NCI-H1436 (cell line): Measurements from ENCODE around the gene INCENP.
A peak's percentile ranks its signal among the peaks of the same experiment; 100 is the strongest.
"Not testable (repeated sequence)": the region's sequence is repeated elsewhere in the genome, so short reads cannot be mapped to it uniquely, and the experiment has no call there.

Source experiments
- DNase-seq: peaks from one replicate; lab custom pipeline; 2025; lab: John Stamatoyannopoulos, UW

INCENP gene

DNA sequence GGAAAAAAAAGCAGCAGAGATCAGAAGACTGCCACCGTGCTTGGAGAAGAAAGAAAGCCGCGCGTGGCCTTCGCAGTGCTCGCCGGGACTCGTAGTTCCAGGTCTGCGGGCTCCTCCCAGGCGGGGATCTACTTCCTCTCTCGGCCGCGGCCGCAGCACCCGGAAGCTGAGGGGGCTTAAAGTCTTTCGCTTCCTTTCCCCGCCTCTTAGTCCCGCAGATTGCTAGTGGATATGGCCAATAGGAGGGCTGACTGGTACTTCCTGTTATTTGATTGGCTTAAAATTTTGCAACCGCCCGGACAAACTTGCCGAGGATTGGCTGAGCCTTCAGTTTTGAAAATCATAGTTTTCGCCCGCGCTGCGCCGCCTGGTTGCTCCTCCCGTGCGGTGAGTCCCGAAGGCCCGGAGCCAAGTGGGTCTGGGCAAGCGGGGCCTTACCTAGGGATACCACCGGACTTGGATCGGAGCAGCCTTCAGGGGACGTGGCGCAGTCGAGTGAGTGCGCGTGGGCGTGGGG, at the start of gene INCENP:
TSS of gene INCENP (plus strand) at position 343 of the 517 bp plus-strand sequence. CDS start 4,151 bp downstream, outside the sequence.
- DNase-seq, result peak; percentile 97

DNA sequence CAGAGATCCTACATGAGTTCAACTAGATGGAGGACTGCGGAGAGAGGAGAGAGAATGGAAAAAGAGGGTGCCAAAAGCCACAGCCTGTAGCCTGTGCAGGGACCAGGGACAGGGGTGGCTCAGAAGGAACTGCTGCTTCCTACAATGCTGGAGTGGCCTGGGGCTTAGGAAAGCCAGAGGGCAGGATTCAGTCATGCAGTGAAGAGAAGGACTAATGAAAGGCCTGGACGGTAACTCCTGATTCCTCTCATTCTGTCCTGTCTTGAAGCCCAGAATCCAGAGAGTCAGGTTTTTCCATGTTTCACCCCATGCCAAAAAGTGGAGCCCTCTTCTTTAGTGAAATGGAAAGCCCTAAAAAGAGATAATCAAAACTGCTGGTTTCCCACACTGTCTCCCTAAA, 48.4 kb upstream of the INCENP start:
- no peak for DNase-seq

DNA sequence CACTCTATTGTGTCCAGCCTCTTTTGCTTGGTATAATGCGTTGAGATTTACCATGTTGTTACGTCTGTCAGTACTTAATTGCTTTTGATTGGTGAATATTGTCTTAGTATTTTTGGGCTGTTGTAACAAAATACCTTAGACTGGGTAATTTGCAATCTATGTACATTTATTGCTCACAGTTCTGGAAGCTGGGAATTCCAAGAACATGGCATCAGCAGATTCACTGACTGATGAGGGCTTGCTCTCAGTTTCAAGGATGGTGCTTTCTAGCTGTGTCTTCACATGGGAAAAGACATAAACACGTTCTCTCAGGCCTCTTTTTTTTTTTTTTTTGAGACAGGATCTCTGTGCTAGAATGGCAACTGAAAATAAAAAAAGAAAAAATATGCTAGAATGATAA, 46.7 kb upstream of the INCENP start:
- DNase-seq, result no peak

DNA sequence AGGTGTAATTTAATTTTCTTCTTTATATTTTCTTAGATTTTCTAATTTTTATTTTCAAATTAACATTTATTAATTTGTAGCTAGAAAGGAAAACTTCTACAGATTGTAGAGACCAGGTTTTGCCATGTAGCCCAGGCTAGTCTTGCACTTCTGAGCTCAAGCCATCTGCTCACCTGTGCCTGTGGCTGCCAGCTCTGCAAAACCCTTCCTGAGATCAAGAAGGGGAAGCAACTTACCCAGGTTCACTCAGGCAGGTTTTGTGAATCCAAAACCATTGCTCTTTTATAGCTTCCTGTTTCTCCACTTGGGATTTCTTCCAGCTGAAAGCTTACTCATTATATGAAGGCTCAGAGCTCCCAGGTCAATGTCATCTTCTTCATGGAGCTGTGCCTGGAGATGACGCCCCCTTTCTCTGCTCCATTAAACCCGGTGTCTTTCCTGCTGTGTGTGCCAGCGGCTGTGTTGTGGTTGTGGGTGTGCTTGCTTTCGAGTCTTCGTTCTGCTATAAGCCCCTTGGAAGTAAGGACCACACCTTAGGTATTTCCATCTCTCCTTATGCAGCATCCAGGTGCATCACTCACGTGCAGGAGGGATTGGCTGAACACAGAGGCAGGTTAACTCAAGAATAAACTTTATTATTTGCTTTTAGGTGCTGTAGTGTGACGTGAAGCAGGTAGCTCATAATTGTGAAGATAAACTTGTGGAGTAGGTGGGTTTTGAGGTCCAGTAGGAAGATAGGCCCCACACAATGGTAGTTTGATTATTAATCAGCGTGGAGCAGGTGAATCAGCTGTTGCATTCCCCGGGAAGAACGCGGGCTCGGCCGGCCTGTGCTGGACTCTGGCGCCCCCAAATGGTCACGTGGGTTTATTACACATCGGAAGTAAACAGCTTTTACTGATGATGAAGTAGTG, 42.2 kb upstream of the INCENP start:
- DNase-seq, result peak; percentile 60

DNA sequence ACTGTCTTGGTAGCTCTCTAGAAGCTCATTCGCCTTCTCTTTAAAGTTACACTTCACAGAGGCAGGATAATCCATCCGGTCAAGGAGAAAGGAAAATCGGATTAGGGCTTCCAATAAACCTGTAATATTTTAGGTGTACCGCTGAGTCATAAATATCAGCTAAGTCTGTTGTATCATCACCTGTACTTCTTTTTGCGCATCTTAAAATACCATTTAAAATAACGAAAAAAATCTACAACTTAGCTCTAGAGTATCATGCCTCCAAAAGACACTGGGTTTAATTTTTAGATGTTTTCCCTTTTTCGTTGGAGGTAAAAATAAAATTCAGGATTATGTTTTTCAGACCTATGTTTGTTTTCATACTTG, 41.5 kb upstream of the INCENP start:
- no peak for DNase-seq

DNA sequence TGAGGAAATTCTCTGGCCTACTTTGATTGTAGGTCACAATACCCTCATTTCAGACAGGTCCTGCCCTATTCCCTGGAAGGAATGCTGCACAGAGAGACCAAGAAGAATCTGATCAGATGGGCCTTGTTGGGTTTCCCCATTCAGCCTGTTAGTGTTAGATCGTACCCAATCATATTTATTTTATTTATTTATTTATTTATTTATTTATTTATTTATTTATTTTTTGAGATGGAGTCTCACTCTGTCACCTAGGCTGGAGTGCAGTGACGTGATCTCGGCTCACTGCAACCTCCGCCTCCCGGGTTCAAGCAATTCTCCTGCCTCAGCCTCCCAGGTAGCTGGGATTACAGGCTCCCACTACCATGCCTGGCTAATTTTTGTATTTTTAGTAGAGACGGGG, 39.0 kb upstream of the INCENP start:
- not testable (repeated sequence) for DNase-seq

DNA sequence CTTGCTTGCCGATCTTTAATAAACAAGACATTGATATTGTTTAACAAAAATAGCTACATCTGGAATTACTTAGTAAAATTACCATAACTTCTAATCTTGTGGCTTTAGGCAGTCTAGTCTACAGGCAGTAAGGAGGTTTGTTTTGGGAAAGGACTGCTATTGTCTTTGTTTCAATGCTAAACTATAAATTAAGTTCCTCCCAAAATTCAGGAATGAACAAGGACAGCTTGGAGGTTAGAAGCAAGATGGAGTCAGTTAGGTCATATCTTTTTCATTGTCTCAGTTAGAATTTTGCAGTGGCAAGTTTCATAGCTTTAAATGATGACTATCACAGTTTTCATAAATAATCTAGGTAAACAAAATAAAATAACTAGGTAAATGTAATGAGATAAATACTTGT, 36.1 kb upstream of the INCENP start:
- no peak for DNase-seq

DNA sequence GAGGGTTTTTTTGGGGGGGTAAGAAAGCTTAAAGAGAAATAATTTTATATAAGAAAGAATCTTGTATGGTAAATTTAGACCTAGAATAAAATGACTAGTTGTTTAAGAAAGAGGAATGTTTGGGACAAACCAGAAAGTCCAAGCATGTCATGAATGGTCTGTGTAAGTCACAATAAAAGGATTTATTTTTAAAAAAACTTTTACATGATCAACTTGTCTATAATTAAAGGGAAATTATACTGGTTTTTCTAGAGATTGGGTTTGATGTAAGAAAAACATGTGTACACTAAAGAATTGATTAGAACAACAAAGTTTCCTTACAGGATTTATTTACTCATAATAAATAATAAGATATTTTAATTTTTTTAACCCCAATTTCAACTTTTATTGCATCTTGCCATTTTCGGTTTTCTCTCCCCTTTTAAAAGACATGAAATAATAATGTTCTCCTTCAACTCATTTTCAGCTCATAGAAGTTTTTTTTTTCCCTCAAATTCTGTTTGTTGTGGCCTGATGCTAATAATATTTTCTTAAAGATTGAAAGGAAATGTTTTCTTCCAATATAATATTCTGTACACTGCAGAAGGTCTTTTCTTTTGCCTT, 35.4 kb upstream of the INCENP start:
- no peak for DNase-seq

DNA sequence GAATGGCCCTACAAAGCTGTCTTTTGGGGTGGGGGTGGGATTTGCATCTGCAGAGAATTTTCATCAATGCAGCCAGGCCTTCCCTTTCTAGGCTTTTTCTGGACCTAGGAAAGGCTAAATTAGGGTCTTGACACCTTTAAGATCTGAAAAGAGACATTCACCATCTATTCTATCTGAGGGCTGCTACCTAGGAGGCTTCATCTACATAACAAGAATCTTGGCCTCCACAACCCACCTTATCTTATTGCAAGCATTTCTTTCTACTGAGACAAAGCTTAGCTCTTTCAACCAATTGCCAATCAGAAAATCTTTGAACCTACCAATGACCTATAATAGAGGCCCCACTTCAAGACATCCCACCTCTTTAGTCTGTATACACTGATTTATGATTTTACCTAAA, 20.7 kb upstream of the INCENP start:
- no peak for DNase-seq

DNA sequence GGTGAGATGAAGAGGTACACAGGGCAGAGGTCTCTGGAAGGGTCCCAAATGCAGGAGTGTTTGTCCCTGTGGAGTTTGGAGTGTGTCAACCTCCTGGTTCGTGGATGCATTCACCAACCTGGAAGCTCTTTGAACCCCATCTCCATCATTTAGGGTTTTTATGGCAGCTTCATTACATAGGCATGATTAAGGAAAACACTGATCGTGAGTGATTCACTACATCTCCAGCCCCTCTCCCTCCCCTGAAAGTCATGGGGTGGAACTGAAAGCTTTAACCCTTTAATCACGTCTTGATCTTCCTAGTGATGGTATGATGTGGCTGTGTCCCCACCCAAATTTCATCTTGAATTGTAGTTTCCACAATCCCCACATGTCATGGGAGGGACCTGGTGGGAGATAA, 19.8 kb upstream of the INCENP start:
- no peak for DNase-seq

DNA sequence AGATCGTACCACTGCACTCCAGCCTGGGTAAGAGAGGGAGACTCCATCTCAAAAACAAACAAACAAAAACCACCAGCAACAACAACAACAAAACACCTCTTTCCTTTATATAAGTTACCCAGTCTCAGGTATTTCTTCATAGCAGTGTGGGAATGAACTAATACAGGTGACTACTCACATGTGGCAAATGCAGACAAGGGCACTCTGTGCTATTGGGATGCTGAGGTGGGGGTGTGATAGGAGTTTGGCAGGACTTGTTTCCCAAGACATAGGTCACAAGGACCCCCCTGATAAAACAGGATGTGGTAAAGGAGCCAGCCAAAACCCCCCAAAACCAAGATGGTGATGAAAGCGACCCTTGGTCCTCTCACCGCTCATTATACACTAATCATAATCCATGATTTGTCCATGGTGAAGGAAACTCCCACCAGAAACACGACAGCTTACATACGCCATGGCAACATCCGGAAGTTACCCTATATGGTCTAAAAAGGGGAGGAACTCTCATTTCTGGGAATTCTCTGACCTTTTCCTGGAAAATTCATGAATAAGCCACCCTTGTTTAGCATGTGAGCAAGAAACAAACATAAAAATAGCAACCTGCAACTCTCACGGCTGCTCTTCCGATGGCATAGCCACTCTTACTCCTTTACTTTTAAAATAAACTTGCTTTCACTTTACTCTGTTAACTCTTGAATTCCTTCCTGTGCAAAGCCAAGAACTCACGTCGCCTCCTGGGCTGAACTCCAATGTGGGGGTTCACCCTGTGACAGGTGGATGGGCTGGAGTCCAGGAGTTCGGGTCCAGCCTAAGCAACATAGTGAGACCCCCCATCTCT, 18.8 kb upstream of the INCENP start:
- DNase-seq, result no peak

DNA sequence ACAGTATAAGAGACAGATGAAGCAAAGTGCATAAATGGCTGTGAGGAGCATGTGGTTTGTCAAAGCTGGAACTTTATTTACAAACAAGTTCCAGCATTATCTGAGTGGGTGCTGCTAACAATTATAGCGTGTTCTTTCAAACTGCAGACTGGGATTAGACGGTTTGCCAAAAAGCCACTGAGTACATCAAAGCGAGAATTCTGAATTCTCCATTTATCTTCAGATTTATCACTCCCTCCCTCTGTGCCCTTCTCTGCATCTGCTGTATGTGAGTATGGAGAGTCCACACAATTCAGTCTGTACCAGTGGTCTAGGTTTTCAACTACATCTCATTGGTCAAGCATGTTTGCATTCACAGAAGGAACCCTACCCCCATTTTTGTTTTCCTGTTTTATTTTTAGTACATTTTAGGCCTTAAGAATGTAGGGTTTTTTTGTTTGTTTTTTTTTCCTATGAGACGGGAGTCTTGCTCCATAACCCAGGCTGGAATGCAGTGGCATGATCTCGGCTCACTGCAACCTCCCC, 18.1 kb upstream of the INCENP start:
- no peak for DNase-seq

DNA sequence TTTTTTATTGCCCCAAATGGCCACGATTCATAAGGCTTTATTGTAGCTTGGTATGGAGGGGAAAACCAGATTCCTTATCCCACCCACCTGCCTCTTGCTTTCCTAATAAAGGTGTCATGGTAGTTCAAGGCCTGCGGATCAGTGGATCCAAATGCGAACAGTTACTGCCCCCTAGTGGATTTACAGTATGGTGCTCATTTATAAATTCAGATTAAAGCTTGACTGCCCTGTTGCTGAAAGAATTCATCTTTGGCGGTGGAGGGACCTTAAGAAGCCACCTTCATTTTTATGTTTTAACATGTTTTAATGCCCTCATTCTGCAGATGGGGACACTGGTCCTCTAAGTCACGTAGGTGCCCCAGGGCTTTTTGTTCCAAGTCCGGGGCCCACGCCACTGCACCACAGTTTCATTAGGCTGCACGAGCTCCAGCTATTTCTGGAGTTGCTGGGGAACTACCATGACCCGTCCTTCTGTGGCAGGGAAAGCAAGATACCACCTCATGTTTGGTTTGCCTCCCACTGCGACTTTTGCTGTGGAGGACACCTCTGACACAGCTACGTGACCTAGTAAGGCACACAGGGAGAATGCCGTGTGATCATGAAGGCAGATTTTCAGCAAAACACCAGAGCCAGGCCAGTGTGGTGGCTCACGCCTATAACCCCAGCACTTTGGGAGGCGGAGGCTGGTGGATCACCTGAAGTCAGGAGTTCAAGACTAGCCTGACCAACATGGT, 15.6 kb upstream of the INCENP start:
- DNase-seq, result peak; percentile 57

DNA sequence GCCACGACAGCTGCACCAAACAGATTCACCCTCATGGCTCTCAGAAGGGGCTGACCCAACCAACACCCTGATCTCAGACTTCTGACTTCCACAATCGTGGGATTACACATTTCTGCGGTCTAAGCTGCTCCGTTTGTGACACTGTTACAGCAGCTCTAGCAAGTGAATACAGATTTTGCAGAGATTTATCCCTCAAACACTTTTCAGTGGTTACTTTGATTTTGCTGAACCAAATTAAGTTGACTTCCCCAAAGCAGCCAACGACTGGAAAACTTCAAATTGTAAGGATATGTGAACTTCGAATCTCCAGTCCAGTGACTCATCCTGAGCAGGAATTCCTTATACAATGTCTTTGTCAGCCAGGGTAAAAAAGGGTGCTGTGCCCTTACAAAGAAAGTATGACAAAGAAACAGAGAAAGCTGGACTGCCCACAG, 14.8 kb upstream of the INCENP start:
- DNase-seq, result no peak

DNA sequence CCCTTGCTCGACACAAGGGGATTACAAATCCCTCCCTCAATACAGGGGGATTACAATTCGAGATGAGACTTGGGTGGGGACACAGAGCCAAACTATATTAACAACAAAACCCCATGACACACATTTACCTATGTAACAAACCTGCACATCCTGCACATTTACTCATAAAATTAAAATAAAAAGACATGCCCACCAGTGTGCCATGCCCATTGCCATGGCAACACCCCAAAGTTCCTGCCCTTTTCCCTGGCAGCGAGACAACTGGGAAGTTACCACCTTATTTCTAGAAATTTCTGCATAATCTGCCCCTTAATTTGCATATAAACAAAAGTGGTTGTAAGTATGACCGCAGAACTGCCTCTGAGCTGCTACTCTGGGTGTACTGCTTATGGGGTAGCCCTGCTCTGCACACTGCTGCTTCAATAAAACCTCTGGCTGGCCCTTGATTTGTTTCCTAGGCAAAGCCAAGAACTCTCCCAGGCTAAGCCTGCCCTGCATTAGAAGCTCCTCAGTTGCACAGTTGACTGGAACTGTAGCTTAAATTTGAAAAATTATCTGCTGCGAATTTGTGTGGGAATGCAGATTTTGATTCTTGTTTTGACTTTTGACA, 8.6 kb upstream of the INCENP start:
- DNase-seq, result no peak

DNA sequence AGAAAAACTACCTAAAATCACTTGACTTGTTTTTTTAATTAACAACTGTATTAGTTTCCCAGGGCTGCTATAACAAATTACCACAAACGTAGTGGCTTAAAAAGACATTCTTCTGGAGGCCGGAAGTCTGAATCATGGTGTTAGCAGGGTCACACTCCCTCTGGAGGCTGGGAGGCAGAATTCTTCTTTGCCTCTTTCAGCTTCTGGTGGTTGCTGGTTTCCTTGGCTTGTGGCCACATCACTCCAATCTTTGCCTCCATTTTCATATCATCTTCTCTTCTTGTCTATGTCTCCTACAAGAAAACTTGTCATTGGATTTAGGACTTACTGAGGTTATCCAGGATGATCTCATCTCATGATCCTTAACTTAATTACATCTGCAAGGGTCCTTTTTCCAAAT, 7.4 kb upstream of the INCENP start:
- no peak for DNase-seq

DNA sequence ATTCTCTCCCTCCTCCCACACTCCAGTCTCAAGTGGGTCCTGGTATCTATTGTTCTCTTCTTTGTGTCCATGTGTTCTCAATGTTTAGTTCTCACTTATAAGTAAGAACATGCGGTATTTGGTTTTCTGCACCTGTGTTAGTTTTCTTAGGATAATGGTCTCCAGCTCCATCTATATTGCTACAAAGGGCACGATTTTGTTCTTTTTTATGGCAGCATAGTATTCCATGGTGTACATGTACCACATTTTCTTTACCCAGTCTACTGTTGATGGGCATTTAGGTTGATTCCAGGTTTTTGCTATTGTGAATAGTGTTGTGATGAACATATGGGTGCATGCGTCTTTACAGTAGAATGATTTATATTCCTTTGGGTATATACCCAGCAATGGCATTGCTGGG, 4.2 kb upstream of the INCENP start:
- no peak for DNase-seq

DNA sequence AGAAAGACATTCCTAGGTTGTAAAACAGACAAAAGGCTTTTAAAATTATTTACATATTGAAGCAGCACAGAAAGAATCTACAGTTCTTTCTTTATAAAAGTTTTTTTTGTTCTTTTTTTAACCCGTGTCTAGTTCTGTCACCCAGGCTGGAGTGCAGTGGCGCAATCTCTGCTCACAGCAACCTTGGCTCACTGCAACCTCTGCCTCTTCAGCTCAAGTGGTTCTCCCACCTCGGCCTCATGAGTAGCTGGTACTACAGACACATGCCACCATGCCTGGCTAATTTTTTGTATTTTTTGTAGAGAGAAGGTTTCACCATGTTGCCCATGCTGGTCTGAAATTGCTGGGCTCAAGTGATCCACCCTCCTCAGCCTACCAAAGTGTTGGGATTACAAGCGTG, 3.8 kb upstream of the INCENP start:
- no peak for DNase-seq

DNA sequence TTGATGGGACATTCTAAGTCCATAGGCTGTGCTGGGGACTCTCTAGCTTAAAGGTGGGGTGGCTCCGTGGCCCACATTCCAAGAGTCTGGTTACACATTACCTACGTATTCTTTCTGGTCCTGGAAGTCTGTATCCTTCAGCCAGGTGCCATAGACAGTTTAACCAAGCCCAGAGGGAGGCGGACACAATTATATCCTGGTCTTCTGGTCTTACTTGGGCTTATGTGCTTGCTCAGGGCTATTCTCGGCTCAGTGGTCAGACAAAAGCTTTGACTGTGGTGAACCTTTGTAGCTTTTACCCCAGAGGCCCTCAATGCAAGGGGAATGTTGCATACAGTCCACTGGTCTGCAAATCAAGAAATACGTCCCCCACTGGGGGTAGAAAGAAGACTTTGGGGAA, 3.4 kb upstream of the INCENP start:
- DNase-seq, result no peak

DNA sequence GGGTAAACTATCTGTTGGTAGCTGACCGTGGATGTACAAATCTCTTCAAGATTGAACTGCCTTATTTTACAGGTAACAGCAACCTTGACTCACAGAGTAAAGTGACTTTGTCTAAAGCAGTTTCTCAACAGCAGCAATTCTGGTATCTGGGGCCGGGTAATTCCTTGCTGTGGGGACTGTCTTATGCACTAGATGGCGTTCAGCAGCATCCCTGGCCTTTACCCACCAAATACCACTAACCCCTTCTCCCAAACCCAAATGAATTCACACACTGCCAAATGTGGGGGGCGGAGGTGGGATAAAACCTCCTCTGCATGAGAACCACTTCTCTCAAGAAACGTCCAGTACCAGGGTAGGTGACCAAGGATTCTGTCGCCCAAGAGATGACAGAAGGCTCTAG, 1.7 kb upstream of the INCENP start:
- DNase-seq, result no peak
